ENCODE measurements around the gene METTL9. TPM values are rescaled to one million over a fixed set of nuclear protein-coding genes. Genes with fewer than 3 reads are reported as not detected.
A peak's percentile ranks its signal among the peaks of the same experiment; 100 is the strongest.

The METTL9 gene
- total RNA-seq, 2 donors from 2014 or later = 83.7 to 90.6 TPM

DNA sequence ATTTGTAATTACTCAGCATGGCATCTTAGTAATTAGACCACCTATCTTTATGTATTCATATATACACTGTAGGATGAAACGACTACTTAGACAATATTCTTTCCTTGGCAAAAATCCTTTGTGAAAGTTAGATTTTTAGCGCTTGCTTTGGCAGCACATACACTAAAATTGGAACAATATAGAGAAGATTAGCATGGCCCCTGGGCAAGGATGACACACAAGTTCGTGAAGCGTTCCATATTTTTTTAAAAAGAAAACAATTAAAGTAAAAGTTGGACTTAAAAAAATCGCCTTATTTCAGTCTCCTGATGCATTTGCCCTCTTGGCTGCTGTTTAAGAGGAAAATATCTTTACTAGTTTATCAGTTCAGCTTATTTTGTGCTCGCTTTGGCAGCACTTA lies 42.5 kb downstream of the METTL9 start:
- H3K27me3 ChIP-seq = no peaks in the 10 kb centered on the region
- intact Hi-C loops (cut with DNase I) = loop anchor here (2.0 kb wide), 1 partner anchor 57 kb away; no protein-coding TSS in a partner anchor
- DNase-seq = no peak
- H3K9ac ChIP-seq (ENCODE audit: low read depth in 2 of 2, low read length in 2 of 2) = no peak overlapping the region
- no peaks in the 10 kb centered on the region for H3K9me3 ChIP-seq
- H3K4me3 ChIP-seq = no peak overlapping the region
- no peak overlapping the region for H3K27ac ChIP-seq
- no peaks in the 10 kb centered on the region for H3K36me3 ChIP-seq
- TF ChIP-seq, protein P1, sequence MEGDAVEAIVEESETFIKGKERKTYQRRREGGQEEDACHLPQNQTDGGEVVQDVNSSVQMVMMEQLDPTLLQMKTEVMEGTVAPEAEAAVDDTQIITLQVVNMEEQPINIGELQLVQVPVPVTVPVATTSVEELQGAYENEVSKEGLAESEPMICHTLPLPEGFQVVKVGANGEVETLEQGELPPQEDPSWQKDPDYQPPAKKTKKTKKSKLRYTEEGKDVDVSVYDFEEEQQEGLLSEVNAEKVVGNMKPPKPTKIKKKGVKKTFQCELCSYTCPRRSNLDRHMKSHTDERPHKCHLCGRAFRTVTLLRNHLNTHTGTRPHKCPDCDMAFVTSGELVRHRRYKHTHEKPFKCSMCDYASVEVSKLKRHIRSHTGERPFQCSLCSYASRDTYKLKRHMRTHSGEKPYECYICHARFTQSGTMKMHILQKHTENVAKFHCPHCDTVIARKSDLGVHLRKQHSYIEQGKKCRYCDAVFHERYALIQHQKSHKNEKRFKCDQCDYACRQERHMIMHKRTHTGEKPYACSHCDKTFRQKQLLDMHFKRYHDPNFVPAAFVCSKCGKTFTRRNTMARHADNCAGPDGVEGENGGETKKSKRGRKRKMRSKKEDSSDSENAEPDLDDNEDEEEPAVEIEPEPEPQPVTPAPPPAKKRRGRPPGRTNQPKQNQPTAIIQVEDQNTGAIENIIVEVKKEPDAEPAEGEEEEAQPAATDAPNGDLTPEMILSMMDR (IDR thresholded peaks at IDR 0.05) = no peak
- peaks cover 5% of the 10 kb centered on the region for H3K4me1 ChIP-seq

DNA sequence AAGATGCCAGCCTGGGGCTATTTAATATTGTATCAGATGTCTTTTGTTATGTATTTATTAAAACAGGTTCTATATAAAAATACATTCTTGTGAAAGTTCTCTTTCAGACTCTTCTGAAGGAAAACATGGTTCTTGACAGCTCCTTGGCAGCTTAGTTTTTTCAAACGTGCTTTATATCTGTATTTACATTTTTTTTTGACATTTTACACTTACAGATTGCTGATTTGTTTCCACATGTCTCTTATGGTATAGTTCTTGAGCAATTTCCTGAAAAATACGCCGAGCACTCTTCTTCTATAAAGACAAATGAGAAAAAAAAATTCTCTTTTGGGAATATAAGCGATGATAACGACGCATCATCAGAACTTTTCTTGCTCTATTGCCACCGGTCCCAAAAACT lies 43.5 kb downstream of the METTL9 start:
- H3K27ac ChIP-seq = no peak overlapping the region
- TF ChIP-seq, protein P1 (IDR thresholded peaks at IDR 0.05) = no peak
- H3K4me1 ChIP-seq = peaks cover 5% of the 10 kb centered on the region
- H3K9me3 ChIP-seq = no peaks in the 10 kb centered on the region
- intact Hi-C loops (cut with DNase I) = no loop called here
- no peak overlapping the region for H3K4me3 ChIP-seq
- no peaks in the 10 kb centered on the region for H3K27me3 ChIP-seq
- no peaks in the 10 kb centered on the region for H3K36me3 ChIP-seq
- H3K9ac ChIP-seq (ENCODE audit: low read depth in 2 of 2, low read length in 2 of 2) = no peak overlapping the region
- no peak for DNase-seq

DNA sequence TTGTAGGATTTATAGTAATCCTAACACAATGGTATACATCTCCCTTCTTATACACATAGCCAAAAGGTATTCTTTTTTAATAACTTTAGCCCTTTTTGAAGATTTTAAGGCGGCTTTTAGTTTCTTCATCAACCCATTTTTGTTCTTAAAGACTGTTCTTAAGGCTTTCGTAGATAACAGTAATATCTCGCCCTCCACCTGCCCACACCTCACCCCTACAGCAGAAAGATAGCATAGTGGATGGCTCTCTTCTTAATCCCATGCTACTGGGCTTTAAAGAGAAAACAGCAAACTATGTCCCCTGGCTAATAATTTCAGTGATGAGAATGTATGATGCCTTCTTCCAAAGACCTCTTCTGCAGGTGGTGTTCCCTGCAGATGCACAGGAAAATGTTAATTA lies 44.4 kb downstream of the METTL9 start:
- Histone ChIP-seq H3K36me3 (no peaks in the 10 kb centered on the region), H3K9ac (ENCODE audit: low read depth in 2 of 2, low read length in 2 of 2) (no peak overlapping the region), H3K4me3 (no peak overlapping the region), H3K4me1 (peaks cover 5% of the 10 kb centered on the region), H3K27me3 (no peaks in the 10 kb centered on the region), H3K9me3 (no peaks in the 10 kb centered on the region), H3K27ac (no peak overlapping the region)
- DNase-seq = no peak
- TF ChIP-seq, protein P1 (IDR thresholded peaks at IDR 0.05) = no peak
- intact Hi-C loops (cut with DNase I) = no loop called here

DNA sequence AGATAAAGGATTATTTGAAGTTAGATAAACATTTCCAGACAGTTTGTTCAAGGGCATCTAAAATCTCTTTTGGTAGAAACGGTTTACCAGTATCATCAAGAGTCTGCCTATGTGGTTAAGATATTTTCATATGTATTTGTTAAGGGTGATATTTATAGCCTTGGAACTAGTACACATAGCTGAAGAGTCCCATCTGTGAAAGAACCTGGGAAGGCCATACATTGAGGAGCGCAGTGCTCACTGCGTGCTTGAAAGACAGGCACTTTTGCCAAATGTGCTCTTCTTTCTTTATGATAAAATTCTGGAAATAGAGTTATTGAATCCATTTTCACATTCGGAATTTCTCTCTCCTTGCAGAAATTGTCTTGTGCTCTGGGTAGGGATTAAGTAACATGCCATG lies 45.3 kb downstream of the METTL9 start:
- Histone ChIP-seq H3K9ac (ENCODE audit: low read depth in 2 of 2, low read length in 2 of 2) (no peak overlapping the region), H3K27ac (peak overlapping the region; percentile 56), H3K4me1 (peaks cover 5% of the 10 kb centered on the region), H3K9me3 (no peaks in the 10 kb centered on the region), H3K36me3 (no peaks in the 10 kb centered on the region), H3K4me3 (no peak overlapping the region), H3K27me3 (no peaks in the 10 kb centered on the region)
- no peak for DNase-seq
- intact Hi-C loops (cut with DNase I) = no loop called here
- TF ChIP-seq, protein P1 (IDR thresholded peaks at IDR 0.05) = no peak

DNA sequence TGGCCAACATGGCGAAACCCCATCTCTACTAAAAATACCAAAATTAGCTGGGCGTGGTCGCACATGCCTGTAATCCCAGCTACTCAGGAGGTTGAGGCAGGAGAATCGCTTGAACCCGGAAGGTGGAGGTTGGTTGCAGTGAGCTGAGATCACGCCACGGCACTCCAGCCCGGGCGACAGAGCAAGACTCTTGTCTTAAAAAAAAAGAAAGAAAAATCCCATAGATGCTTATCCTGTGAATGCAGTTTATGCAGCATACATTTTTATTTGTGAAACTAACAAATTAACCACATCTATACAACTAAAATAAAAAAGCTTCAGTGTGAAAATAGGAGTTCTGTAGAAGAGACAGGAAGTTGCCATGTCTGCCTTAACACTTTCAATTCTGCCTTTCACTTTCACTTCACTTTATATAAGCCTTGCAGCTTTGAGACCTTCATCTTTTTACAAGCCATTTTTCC lies 45.9 kb downstream of the METTL9 start:
- no peaks in the 10 kb centered on the region for H3K36me3 ChIP-seq
- peak overlapping the region; percentile 21 for H3K4me3 ChIP-seq
- peak overlapping the region; percentile 56 for H3K27ac ChIP-seq
- no peaks in the 10 kb centered on the region for H3K9me3 ChIP-seq
- peaks cover 5% of the 10 kb centered on the region for H3K4me1 ChIP-seq
- no peaks in the 10 kb centered on the region for H3K27me3 ChIP-seq
- intact Hi-C loops (cut with DNase I) = no loop called here
- TF ChIP-seq, protein P1 (IDR thresholded peaks at IDR 0.05) = no peak
- no peak overlapping the region for H3K9ac ChIP-seq (ENCODE audit: low read depth in 2 of 2, low read length in 2 of 2)
- DNase-seq = no peak
